Hematopoietic multipotent progenitor cell (in vitro differentiated cells): Measurements from ENCODE around the gene CDON. TPM values are rescaled to one million over a fixed set of nuclear protein-coding genes. Genes with fewer than 3 reads are reported as not detected.
"Not testable (repeated sequence)": the region's sequence is repeated elsewhere in the genome, so short reads cannot be mapped to it uniquely, and the experiment has no call there.

Experiments used
- DNase-seq, 3 donors: peaks; one replicate each; pipeline ENCODE4 v3.0.0-alpha.2; 2011 to 2015; ENCODE audit warnings: low read depth in 2 of 3, low spot score in 2 of 3
- total RNA-seq: library from RNA; depleted of rRNA; stranded (reverse); fragments of >200 nt; gene quantifications from one replicate; pipeline ENCODE4 v1.2.3, GENCODE V29; 2012

CDON gene
- total RNA-seq, 1 donor: 0.27 TPM

DNA sequence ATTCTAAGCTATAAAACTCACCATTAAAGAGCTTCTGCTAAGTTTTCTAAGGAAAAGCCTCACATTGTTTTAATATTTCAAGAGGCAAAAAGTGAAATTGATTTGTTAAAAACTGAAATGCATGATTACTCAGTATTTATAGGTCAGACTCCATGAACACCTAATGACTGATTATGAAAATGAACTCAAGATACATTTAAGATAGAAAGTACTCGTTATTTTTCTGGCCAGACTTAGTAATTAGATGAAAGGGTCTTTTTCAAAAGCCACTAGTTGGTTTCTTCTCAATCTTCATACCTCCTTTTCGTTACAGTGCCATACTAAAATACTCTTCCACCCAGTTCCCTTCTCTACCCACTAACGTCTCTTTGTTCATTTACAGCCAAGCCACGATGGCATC, 60.5 kb downstream of the CDON start:
- no peak for DNase-seq

DNA sequence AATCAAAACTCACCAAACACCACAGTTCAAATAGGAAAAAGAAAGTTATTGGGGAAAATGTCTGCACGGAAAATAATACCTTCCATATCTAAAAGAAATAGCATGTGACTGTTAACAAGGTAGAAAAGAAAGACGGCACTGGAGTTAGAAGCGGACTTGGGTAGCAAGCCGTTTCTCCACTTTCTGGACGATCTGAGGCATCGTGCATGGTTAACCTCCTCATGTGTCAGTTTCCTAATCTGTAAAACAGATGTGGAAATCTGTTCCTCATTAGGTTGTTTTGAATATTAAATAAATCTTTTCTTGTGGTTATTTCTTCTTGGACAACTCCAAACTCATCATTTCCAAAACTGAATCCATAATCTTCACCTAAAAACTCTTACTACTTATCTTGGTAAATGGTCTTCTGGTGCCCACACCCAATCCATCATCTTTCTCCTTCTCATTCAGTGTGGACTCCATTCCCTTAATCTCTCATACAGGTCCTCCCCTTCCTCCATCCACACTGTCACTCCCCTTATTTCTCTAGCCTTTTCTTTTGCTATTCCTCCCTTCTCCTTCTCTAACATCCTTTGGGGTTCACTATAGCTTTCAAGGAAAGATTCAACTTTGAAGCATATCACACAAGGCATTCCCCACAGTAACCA, 63.3 kb downstream of the CDON start:
- no peak for DNase-seq

DNA sequence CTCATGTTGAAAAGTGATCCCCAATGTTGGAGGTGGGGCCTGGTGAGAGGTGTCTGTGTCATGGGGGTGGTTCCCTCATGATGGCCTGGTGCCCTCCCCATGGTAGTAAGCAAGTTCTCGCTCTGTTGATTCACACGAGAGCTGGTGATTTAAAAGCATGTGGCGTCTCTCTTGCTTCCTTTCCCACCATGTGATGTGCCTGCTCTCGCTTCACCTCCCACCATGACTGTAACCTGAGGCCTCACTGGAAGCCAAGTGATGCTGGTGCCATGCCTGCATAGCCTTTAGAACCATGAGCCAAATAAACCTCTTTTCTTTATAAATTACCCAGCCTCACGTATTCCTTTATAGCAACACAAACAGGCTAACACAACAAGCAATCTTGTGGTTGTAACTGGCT, 64.4 kb downstream of the CDON start:
- no peak for DNase-seq

DNA sequence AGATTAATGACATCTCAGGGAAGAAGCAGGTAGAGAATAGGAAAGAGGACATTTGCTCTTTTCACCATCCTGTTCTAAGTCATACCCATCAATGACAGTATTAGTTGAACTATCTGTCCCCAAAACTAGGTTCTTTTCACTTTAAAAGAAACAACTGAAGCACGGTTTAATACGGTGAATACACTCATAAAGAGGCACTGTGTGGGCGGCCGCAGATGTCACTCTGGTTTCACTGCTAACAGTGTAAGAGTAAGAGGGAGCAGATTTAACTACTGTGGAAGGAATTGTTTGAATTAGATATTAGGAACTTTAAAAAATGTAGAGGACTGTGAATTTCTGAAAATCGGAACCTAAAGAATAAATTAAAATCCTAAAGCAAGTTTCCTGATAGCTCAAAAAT, 67.4 kb downstream of the CDON start:
- no peak for DNase-seq

DNA sequence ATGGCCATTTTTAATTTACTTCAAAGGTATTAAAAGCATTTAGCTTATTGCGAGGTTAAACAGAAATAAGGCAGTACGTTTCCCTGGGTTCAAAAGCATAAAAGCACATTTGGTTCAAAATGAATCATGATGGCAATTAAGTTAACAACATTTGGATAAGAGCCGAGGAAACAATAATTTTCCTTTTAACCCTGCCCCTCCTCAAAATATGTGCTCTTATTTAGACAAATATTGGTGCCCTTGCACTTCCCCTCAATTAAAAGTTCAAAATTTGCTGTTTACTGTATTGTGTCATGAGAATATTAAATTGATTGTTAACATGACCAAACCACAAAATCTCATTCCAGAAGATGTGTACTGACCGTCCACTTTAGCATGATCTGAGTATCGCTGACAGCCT, 68.2 kb downstream of the CDON start:
- no peak for DNase-seq

DNA sequence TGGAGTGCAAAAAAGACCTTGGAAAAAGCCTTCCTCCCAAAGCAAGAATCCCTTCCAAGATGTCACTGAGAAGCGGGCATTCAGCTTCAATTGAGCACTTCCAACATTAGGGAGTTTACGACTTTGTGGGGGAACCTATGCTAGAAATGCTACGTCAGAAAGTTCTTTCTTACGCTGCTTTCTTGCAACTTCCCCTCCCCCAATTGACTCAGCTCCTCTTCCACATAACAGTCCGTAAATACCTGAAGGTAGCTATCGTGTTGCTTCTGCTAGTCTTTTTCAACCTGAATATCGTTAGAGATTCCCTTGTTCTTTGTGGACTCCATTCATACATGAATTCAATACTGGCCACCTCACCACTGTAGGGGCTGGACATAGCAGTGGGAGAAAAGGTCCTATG, 69.8 kb downstream of the CDON start:
- DNase-seq: no peak

DNA sequence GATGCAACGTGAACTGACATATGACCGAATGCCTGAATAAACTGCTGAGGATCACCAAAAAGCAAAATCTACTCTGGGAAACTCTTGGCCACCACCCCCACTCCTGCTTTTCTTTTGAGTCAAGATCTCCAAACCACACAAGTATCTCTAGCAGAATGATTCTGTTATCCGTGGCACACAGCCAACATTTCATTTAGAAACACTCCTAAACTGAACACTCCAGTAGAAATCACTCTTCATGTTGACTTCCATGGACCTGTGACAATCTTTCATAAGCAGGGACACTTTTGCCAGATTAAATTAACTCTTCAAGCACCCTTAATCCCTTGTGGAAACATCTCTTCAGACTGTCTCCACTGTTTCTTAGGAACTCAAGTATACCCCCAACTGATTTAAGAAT, 72.4 kb downstream of the CDON start:
- no peak for DNase-seq

DNA sequence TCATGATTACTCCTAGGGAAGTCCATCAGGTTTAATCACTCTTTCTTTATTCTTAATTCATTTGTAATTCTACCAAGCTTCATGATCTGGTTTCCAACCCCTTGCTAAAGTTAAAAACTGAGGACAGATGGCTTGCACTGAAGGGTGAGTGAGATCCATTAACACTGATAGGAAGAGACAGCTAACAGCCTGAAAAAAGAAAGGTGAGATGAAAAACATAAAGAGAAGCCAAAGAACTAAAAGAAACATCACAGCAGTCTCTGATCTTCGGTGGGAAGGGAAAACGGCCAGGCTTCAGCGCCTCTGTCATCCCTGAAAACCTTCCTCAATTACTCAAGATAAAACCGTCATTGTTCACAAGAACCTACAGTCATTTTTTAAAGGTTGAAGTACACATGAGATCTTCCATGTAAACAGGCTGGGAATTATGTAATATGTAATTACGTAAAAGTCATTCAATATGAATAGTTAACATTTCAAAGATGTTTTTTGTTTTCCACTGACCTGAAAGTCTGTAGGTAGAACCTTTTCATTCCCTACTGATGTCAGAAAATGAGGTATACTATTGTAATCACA, 75.5 kb downstream of the CDON start:
- no peak for DNase-seq

DNA sequence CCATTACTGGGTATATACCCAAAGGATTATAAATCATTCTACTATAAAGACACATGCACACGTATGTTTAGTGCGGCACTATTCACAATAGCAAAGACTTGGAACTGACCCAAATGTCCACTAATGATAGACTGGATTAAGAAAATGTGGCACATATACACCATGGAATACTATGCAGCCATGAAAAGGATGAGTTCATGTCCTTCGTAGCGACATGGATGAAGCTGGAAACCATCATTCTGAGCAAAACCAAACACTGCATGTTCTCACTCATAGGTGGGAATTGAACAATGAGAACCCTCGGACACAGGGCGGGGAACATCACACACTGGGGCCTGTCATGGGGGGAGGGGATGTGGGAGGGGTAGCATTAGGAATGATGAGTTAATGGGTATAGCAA, 76.7 kb downstream of the CDON start:
- DNase-seq: not testable (repeated sequence)

DNA sequence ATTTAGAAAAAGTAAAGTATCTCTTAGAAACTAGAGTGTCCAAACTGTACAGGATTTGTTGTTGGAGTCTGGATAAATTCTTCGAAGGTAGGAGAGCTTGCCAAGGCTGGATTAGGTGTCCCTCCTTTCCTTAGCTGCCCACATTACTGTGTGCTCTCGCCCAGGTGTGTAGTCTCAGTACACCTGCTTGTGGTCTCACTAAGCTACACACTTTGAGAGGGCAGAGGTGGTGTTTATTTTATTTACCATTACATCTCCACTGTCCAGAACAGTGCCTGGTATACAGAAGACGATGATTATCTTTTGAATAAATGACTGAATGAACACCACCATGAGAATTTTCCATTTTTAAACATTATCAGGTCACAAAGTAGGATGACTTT, 80.3 kb downstream of the CDON start:
- DNase-seq: no peak

DNA sequence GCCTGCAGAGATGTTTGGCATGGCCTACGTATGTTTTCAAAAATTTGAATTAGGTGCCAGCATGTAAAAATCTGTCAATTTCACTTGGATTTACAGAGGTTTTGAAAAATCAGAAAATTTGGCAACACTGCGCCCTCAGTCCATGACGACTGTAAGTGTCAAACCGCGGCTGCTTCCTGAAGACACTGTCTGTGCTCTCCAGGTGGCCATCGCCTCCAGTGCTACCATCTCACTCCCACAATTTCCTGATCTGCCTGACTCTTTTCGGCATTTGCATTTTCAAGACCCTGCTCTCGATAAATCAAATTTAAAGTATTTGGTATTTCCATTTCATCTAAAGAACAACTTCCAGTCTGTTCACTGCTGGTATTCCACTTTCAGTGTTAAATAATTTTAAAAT, 82.2 kb downstream of the CDON start:
- no peak for DNase-seq

DNA sequence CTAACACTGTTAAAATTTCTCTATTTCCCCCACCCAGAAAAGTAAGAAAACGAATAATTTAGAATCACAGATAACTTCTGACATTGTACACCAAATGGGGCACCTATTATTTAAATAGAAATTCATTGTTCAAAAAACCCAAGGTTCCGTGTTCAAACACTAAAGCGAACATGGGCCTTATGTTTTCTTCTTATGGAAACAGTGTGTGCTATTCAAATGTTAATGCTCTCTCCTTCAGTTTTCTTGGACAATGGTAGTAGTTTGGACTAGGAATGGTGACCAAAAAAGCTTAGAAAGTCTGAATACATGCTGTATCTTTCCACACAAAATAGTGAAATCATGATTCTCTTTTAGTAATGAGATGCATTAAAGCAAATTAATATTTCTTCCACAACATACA, 83.2 kb downstream of the CDON start:
- no peak for DNase-seq

DNA sequence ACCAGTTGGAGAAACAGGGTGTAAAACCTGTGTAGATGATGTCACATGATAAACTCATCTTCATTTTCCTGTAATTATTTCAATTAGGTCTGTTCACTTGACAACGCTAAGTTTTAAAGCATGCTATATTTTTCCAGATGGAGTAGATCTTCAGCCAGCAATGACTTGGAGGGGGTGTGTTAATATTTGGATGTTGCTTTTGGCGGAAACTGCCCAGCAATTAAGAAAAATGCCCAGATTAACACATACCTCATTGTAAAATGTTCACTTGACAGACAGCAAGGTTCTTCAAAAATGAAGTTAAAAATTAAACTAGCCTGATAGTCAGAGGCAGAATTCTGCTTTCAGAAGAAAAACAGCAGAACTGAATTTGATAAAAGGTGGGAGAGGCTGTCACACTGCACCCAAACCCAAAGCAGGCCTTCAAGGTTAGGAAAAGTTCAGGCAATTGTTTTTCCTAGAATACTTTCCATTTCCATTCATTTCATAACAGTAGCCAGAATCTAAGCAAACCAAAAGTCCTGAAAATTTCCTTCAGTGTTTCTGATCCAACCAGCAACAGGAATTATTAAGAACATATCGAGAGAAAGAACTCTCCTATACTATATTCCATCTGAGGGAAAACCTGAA, 83.8 kb downstream of the CDON start:
- no peak for DNase-seq

DNA sequence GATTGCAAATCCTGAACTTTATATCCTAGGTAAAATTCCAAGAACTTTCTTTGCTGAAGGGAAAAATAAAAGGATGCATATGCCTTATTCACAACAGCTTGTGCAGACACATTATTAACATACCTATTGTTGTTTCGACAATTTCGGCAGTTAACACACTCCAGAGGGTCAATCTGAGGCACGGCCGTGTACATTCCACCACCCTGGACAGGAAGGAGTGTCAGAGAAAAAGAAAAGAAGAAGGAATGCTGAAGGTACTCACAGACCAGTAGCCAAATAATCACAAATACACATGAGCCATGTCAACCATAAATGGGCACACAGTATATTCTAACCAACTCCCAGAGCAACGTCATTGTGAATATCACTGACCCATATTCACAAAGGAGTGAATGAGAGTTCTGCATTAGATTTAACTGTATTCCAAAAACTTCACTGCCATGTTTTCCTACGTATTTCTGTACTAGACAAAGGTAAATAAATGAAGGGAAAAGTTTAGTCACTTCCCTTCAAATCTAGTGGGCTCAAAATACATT, 84.4 kb downstream of the CDON start:
- no peak for DNase-seq

DNA sequence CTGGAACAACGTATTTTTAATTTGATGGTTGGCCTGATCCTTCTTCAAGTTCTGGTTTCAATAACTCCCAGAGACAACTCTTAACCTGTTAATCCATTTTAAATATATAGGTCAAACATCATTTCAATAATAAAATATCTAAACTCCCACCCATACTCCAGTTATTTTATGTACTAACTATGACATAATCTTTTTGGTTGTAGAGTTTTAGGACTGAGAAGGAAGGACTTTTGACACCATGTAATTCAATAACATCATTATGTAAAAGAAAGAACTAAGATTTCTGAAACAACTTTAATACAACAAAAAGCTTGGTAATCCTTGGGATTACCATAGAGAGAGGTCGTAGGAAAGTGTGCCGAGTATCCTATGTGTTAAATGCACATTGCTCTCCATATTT, 85.3 kb downstream of the CDON start:
- no peak for DNase-seq

DNA sequence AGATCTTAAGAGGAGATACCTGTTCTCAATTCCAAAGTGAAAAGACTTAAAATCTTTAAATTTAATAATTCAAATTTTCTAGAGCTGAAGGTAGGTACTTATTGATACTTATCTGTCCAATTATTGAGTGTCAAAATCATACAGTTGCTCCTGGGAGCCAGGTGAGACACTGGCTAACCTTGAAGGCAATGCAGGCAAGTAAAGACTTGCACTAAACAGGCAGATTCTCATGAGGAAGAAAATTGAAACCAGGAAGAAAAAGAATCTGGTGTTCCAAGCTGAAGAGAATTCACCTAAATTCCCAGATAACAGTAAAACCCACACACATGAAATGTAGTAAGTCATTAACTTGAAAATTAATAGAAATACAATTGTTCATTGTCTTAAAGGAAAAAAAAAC, 86.5 kb downstream of the CDON start:
- no peak for DNase-seq

DNA sequence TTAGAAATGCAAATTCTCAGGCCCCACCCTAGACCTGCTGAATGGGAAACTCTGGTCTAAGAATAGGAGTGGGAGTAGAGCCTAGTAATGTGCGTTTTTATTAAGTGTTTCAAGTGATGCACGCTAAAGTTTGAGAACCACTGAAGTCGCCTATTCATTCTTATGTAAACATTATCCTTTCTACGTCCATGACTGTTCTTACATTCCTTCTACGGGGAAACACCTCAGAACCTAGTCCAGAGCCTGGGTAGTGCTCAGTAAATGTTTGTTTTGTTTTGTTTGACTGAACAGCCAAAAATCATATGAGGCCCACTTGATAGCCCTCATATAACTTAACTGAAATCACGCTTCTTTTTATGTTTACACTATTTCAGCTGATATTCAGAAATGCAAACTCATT, 87.0 kb downstream of the CDON start:
- DNase-seq: no peak

DNA sequence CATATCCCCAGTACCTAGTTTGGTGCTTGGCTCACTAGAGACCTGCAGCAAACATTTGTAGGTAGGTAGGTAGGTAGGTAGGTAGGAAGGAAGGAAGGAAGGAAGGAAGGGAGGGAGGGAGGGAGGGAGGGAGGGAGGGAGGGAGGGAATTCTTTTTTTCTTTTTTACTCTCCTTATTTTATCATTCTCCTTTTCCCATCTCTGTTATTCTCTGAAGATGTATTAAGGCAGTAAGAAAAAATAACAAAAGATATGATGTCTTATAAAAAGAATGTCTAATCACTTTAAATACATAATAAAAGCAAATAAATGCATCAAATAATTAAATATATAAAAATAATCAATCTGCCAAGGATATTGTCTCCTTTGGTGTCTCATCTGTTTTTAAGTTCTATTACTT, 88.4 kb downstream of the CDON start:
- no peak for DNase-seq

DNA sequence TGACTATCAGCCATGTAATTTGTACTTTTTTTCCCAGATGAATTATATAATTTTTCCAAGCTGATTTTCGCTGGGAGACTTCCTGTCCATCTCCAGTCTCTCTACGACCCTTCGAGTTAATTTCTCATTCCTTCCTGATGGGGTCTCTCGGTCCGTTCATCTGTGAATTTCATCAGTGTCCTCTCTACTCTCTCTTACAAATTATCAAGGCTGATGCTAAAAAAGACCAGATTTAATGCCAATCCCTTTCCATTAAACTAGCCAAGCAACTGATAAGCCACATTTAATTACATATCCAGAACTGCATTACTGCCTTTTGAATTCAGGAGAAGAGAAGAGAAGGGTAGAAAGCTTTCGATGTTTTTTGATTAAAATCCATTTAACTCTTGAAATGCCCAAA, 91.0 kb downstream of the CDON start:
- no peak for DNase-seq

DNA sequence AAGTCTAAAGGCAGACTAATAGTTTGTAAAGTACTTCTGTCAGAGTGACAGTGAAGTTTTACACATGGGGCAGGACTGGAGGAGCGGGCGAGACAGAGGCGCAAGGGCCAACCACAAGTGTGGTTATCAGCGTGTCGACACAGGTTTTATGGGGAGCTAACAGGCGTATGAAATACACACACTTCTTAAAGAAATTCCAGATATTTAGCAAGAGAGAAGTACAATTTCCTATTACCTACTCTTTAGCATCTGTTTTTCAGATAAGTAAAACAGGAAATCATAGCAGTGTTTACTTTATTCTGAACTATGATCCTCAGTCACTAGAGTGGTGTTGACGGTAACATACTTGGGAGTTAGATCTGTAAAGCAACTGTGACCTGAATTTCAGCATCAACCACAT, 94.3 kb downstream of the CDON start:
- DNase-seq: peak in 2 of 3 donors; percentile 5 to 38

DNA sequence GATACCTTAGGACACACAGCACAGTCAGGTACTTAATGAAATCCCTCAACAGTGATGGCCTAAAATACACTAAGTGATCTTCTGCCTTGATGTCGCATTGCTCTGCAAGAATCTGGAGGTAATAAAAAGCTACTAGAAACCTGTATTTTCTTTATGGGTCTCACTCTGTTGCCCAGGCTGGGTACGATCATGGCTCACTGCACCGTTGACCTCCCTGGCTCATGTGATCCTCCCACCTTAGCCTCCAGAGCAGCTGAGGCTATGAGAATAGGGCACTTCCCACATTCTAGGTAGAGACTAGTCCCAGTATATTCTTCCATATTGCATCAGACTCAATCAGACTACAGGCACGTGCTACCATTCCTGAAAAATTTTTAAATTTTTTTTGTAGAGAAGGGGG, 95.2 kb downstream of the CDON start:
- no peak for DNase-seq

DNA sequence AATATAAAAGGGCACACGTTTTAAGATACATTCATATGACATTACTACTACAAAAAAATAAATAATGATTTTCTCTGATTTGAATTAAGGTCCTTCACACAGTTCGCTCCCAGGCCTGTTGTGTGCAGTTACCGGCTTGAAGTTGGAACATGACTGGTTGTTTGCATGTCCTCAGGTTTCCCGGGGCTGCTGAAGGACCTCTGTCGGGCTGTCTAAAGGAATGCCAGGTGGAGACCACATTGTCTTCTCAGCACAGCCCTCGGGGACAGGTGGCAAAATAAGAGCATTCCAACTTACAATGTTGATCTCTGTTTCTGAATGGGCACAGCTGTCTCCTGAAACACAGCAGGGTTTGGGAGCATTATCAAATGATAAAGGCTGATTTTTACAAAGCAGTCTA, 101.9 kb downstream of the CDON start:
- DNase-seq: no peak
